Measurements from ENCODE around the gene SLC37A2. TPM values are rescaled to one million over a fixed set of nuclear protein-coding genes. Genes with fewer than 3 reads are reported as not detected.

The SLC37A2 gene
- polyA plus RNA-seq, 1 of the 3 experiments (the other 2 are of a cell fraction) = 0.44 TPM

- Histone ChIP-seq H3K4me3 (ENCODE audit: low read depth in 2 of 2, low read length in 1 of 2) (peak overlapping the region; percentile 64 to 67), H3F3A (replicated peaks; ENCODE audit: insufficient read depth) (no peaks in the 10 kb centered on the region), H2AFZ (ENCODE audit: low read depth) (peak overlapping the region; percentile 91), H3K79me2 (ENCODE audit: insufficient read depth) (no peaks in the 10 kb centered on the region), H4K20me1 (ENCODE audit: insufficient read depth) (no peaks in the 10 kb centered on the region), H3K36me3 (replicated peaks in 1 of 2; ENCODE audit: control insufficient read depth in 1 of 2, insufficient read depth in 2 of 2, low read length in 1 of 2) (no peaks in the 10 kb centered on the region), H3K9ac (peak overlapping the region; percentile 28; the same call in 1 of the 2 replicates), H3K9me2 (no peaks in the 10 kb centered on the region), H3K27ac (ENCODE audit: low read depth in 2 of 2, low read length in 1 of 2) (no peak overlapping the region), H3K4me1 (ENCODE audit: control insufficient read depth in 1 of 2, insufficient read depth in 2 of 2, low read depth in 1 of 2, low read length in 1 of 2) (peaks cover 0 to 3% of the 10 kb centered on the region in 2 experiments; a peak in 1 of 4 replicates), H3K9me3 (no peaks in the 10 kb centered on the region), H3K4me2 (peak overlapping the region; percentile 86), H3K27me3 (ENCODE audit: insufficient read depth) (no peaks in the 10 kb centered on the region)
- CTCF ChIA-PET = interaction anchor here (1.1 to 2.1 kb wide), 4 partner anchors 14 to 341 kb away, joined by 3 to 6 read pairs (median 4); no protein-coding TSS in a partner anchor
- POLR2A ChIA-PET = no interaction called here
- DNase-seq = no peak
- WGBS (ENCODE audit: low lambda C conversion rate) = 47% methylated on average over 14 of the region's 38 CpGs
- no peak for TF ChIP-seq FOSL2 (IDR thresholded peaks at IDR 0.05; ENCODE audit: borderline replicate concordance, low read depth)
- 0 out of 2 replicates have a peak, but pooled peaks have one; percentile 1 for TF ChIP-seq TAF1 (IDR thresholded peaks at IDR 0.05; ENCODE audit: borderline replicate concordance, low read depth, low read length)
Observed at GRCh38 chr11:125063429-125064043, 431 bp downstream of the SLC37A2 start.

GRCh38 chr11:125064070-125064469 is 965 bp downstream of the SLC37A2 start:
- CTCF ChIA-PET = interaction anchor here (0.6 to 2.1 kb wide), 4 partner anchors 13 to 1434 kb away, joined by 3 to 6 read pairs (median 4); no protein-coding TSS in a partner anchor
- no peaks in the 10 kb centered on the region for H3K79me2 ChIP-seq (ENCODE audit: insufficient read depth)
- no peak for DNase-seq
- no peak overlapping the region for H3K27ac ChIP-seq (ENCODE audit: low read depth in 2 of 2, low read length in 1 of 2)
- 95% methylated on average over 7 of the region's 7 CpGs for WGBS (ENCODE audit: low lambda C conversion rate)
- no peak overlapping the region for H3K4me2 ChIP-seq
- H3K9me2 ChIP-seq = no peaks in the 10 kb centered on the region
- no peak overlapping the region for H3K9ac ChIP-seq
- H4K20me1 ChIP-seq (ENCODE audit: insufficient read depth) = no peaks in the 10 kb centered on the region
- H3K27me3 ChIP-seq (ENCODE audit: insufficient read depth) = no peaks in the 10 kb centered on the region
- TF ChIP-seq TEAD4 (IDR thresholded peaks at IDR 0.05; ENCODE audit: borderline replicate concordance, insufficient read depth) (no peak), ZBTB33 (IDR thresholded peaks at IDR 0.05; ENCODE audit: borderline replicate concordance, low read depth) (no peak), POLR2AphosphoS5 (IDR thresholded peaks at IDR 0.05; ENCODE audit: low read depth, low read length) (no peak), YY1 (IDR thresholded peaks at IDR 0.05; ENCODE audit: low read depth) (no peak), GABPA (IDR thresholded peaks at IDR 0.05; ENCODE audit: low read depth) (no peak), CHD2 (IDR thresholded peaks at IDR 0.05; ENCODE audit: low read length, partially characterized antibody) (no peak), EP300 (IDR thresholded peaks at IDR 0.05; ENCODE audit: borderline replicate concordance in 1 of 2, low read depth in 1 of 2, low read length in 1 of 2) (no peak), RXRA (IDR thresholded peaks at IDR 0.05; ENCODE audit: borderline replicate concordance, low read depth) (no peak), RFX5 (IDR thresholded peaks at IDR 0.05; ENCODE audit: low read length) (no peak), GATA2 (CRISPR knock-in tag; IDR thresholded peaks at IDR 0.05) (no peak)
- H2AFZ ChIP-seq (ENCODE audit: low read depth) = no peak overlapping the region; the same call in 1 of the 2 replicates
- POLR2A ChIA-PET = no interaction called here
- no peaks in the 10 kb centered on the region for H3F3A ChIP-seq (replicated peaks; ENCODE audit: insufficient read depth)
- H3K36me3 ChIP-seq (replicated peaks in 1 of 2; ENCODE audit: control insufficient read depth in 1 of 2, insufficient read depth in 2 of 2, low read length in 1 of 2) = no peaks in the 10 kb centered on the region
- H3K4me1 ChIP-seq (ENCODE audit: control insufficient read depth in 1 of 2, insufficient read depth in 2 of 2, low read depth in 1 of 2, low read length in 1 of 2) = peaks cover 0 to 3% of the 10 kb centered on the region in 2 experiments; a peak in 1 of 4 replicates
- no peak overlapping the region for H3K4me3 ChIP-seq (ENCODE audit: low read depth in 2 of 2, low read length in 1 of 2)
- no peaks in the 10 kb centered on the region for H3K9me3 ChIP-seq

Data from SK-N-SH (cell line).